PC-9 (cell line): ENCODE measurements around the gene METTL22. TPM values are rescaled to one million over a fixed set of nuclear protein-coding genes. Genes with fewer than 3 reads are reported as not detected.

ENCODE experiments used
- BruUV-seq: library from RNA; stranded (reverse); fragments of 400-500 nt; replicated peaks from 2 replicates; lab custom pipeline; 2021; lab: Mats Ljungman, UMichigan
- CTCF ChIA-PET: fragments of 300-600 bp; sonication (Branson Sonifier 250); formaldehyde crosslinking; loops from one replicate; lab custom pipeline; 2022; ENCODE audit warnings: antibody characterized with exemption; lab: Charles Lee
- POLR2A ChIA-PET: fragments of 300-600 bp; sonication (Branson Sonifier 250); formaldehyde crosslinking; loops from one replicate; lab custom pipeline; 2022; ENCODE audit warnings: antibody characterized with exemption; ENCODE audit not compliant: unreplicated experiment; lab: Charles Lee
- DNase-seq, 2 experiments: peaks; one replicate each; pipeline versions ENCODE4 v3.0.0 to v3.0.0-alpha.2; 2015 to 2022; ENCODE audit warnings: mixed read lengths in 1 of 2
- H2AFZ ChIP-seq: fragments of 200-600 bp; sonication (generic); 2 replicates; pipeline ENCODE4 v1.8.1; 2017; ENCODE audit warnings: antibody characterized with exemption
- H3F3A ChIP-seq: fragments of 200-600 bp; sonication (generic); 2 replicates; pipeline ENCODE4 v1.8.1; 2017; ENCODE audit warnings: antibody characterized with exemption, mild to moderate bottlenecking, low read depth; ENCODE audit not compliant: insufficient read depth
- H3K27ac ChIP-seq: fragments of 200-600 bp; sonication (generic); 2 replicates; pipeline ENCODE4 v1.6.1; 2016; ENCODE audit warnings: mixed run types
- H3K27me3 ChIP-seq: fragments of 200-600 bp; sonication (generic); 2 replicates; pipeline ENCODE4 v1.6.1; 2016; ENCODE audit warnings: low read depth, mixed run types; ENCODE audit not compliant: insufficient read depth
- H3K36me3 ChIP-seq: fragments of 200-600 bp; sonication (generic); 2 replicates; pipeline ENCODE4 v1.6.1; 2016; ENCODE audit warnings: low read depth, mixed run types
- H3K4me1 ChIP-seq: fragments of 200-600 bp; sonication (generic); replicated peaks from 2 replicates; pipeline ENCODE4 v1.6.1; 2016; ENCODE audit warnings: mixed run types; ENCODE audit not compliant: insufficient read depth
- H3K4me2 ChIP-seq: fragments of 200-600 bp; sonication (generic); 2 replicates; pipeline ENCODE4 v1.6.1; 2017; ENCODE audit warnings: mixed run types
- H3K4me3 ChIP-seq: fragments of 200-600 bp; sonication (generic); 2 replicates; pipeline ENCODE4 v1.6.1; 2016; ENCODE audit warnings: mixed run types
- H3K79me2 ChIP-seq: fragments of 200-600 bp; sonication (generic); 2 replicates; pipeline ENCODE4 v1.6.1; 2017; ENCODE audit warnings: low read depth, mixed run types
- H3K9me2 ChIP-seq: fragments of 200-600 bp; sonication (generic); 2 replicates; pipeline ENCODE4 v1.8.1; 2017; ENCODE audit warnings: mild to moderate bottlenecking; ENCODE audit not compliant: insufficient read depth
- H3K9me3 ChIP-seq: fragments of 200-600 bp; sonication (generic); 2 replicates; pipeline ENCODE4 v1.8.1; 2016; ENCODE audit warnings: low read depth; ENCODE audit not compliant: insufficient read depth
- H4K20me1 ChIP-seq: fragments of 200-600 bp; sonication (generic); 2 replicates; pipeline ENCODE4 v1.8.1; 2017; ENCODE audit not compliant: insufficient read depth
- CTCF ChIP-seq: fragments of 200-600 bp; sonication (generic); conservative IDR thresholded peaks from 2 replicates; pipeline ENCODE4 v1.6.1; 2017; ENCODE audit warnings: mixed run types, antibody characterized with exemption, mild to moderate bottlenecking, moderate library complexity
- EZH2 ChIP-seq: fragments of 200-600 bp; sonication (generic); IDR thresholded peaks from 2 replicates; pipeline ENCODE4 v1.8.0; 2017; ENCODE audit warnings: antibody characterized with exemption, low read depth
- intact Hi-C: fragments of 100-400 bp; cut with micrococcal nuclease; formaldehyde crosslinking; loops from one replicate; pipeline ENCODE4 v1.10.0; 2022; ENCODE audit not compliant: unreplicated experiment
- total RNA-seq: library from RNA; stranded (reverse); gene quantifications from 2 replicates; pipeline ENCODE4 v1.2.3, GENCODE V29; 2021

Gene METTL22
- total RNA-seq, 1 experiment from 2014 or later, result 62.2 TPM

GRCh38 chr16:8691728-8692127 is 70.2 kb downstream of the METTL22 start:
- intact Hi-C loops, result no loop called here
- Histone ChIP-seq H3K4me1 (no peaks in the 10 kb centered on the region), H3F3A (no peaks in the 10 kb centered on the region), H3K79me2 (no peaks in the 10 kb centered on the region), H3K9me2 (no peaks in the 10 kb centered on the region), H3K4me2 (no peak overlapping the region), H3K27me3 (no peaks in the 10 kb centered on the region), H3K4me3 (no peak overlapping the region), H2AFZ (no peak overlapping the region), H4K20me1 (no peaks in the 10 kb centered on the region), H3K36me3 (no peaks in the 10 kb centered on the region), H3K9me3 (0 out of 2 replicates have a peak, but pooled peaks cover 11% of the 10 kb centered on the region), H3K27ac (no peak overlapping the region)
- BruUV-seq, result no TSS peak
- ChIA-PET CTCF (no interaction called here), POLR2A (no interaction called here)
- DNase-seq, result no peak
- no peak for TF ChIP-seq CTCF
- no peak for TF ChIP-seq EZH2

GRCh38 chr16:8694795-8695728 is 73.6 kb downstream of the METTL22 start:
- H3K4me3 ChIP-seq, result no peak overlapping the region
- H3K27me3 ChIP-seq, result no peaks in the 10 kb centered on the region
- H4K20me1 ChIP-seq, result no peaks in the 10 kb centered on the region
- H3K79me2 ChIP-seq, result no peaks in the 10 kb centered on the region
- no TSS peak for BruUV-seq
- no peak overlapping the region for H3K4me2 ChIP-seq
- no peaks in the 10 kb centered on the region for H3K4me1 ChIP-seq
- ChIA-PET POLR2A (no interaction called here), CTCF (no interaction called here)
- no peaks in the 10 kb centered on the region for H3K9me2 ChIP-seq
- H3K9me3 ChIP-seq, result 0 out of 2 replicates have a peak, but pooled peaks cover under 1% of the 10 kb centered on the region
- H3K27ac ChIP-seq, result no peak overlapping the region
- TF ChIP-seq EZH2, result no peak
- TF ChIP-seq CTCF, result no peak
- H3K36me3 ChIP-seq, result no peaks in the 10 kb centered on the region
- no peaks in the 10 kb centered on the region for H3F3A ChIP-seq
- DNase-seq, result no peak
- no peak overlapping the region for H2AFZ ChIP-seq
- intact Hi-C loops, result no loop called here

- Histone ChIP-seq H3K79me2 (no peaks in the 10 kb centered on the region), H3K4me3 (no peak overlapping the region), H3K4me2 (no peak overlapping the region), H3K4me1 (no peaks in the 10 kb centered on the region), H4K20me1 (no peaks in the 10 kb centered on the region), H3K9me3 (no peaks in the 10 kb centered on the region), H2AFZ (no peak overlapping the region), H3K36me3 (no peaks in the 10 kb centered on the region), H3K27me3 (no peaks in the 10 kb centered on the region), H3K9me2 (no peaks in the 10 kb centered on the region), H3K27ac (no peak overlapping the region), H3F3A (no peaks in the 10 kb centered on the region)
- BruUV-seq, result no TSS peak
- TF ChIP-seq EZH2 (no peak), CTCF (no peak)
- CTCF ChIA-PET, result no interaction called here
- DNase-seq, result no peak
- intact Hi-C loops, result no loop called here
- POLR2A ChIA-PET, result no interaction called here
Measured at GRCh38 chr16:8696880-8697279, 75.4 kb downstream of the METTL22 start.
